MCF 10A (cell line): ENCODE measurements around the gene NFKBIZ. TPM values are rescaled to one million over a fixed set of nuclear protein-coding genes. Genes with fewer than 3 reads are reported as not detected.

Experiments
- BruUV-seq: library from RNA; stranded (reverse); fragments of 400-500 nt; replicated peaks from 2 replicates; lab custom pipeline; 2021; lab: Mats Ljungman, UMichigan
- CTCF ChIA-PET: fragments of 300-600 bp; sonication (Branson Sonifier 250); formaldehyde crosslinking; extraction: SDS; loops from one replicate; lab custom pipeline; 2021; ENCODE audit warnings: antibody characterized with exemption, inconsistent platforms; lab: Yijun Ruan, JAX
- POLR2A ChIA-PET: fragments of 300-600, 350-650 bp; sonication (Branson Sonifier 250); formaldehyde crosslinking; extraction: SDS; loops from one replicate; lab custom pipeline; 2020; ENCODE audit warnings: antibody characterized with exemption, inconsistent platforms; lab: Yijun Ruan, JAX
- DNase-seq: peaks from one replicate; pipeline ENCODE4 v3.0.0-alpha.2; 2018; ENCODE audit not compliant: unreplicated experiment
- H3K27ac Mint-ChIP-seq: one replicate; pipeline ENCODE4 v1.8.0; 2022; ENCODE audit warnings: mild to moderate bottlenecking, low read depth, mixed read lengths; ENCODE audit not compliant: unreplicated experiment
- H3K27me3 Mint-ChIP-seq: one replicate; pipeline ENCODE4 v1.8.0; 2022; ENCODE audit warnings: mixed read lengths; ENCODE audit not compliant: insufficient read depth, unreplicated experiment
- H3K36me3 Mint-ChIP-seq: one replicate; pipeline ENCODE4 v1.8.0; 2022; ENCODE audit warnings: mild to moderate bottlenecking, moderate library complexity, mixed read lengths; ENCODE audit not compliant: insufficient read depth, unreplicated experiment
- H3K4me1 Mint-ChIP-seq: one replicate; pipeline ENCODE4 v1.8.0; 2022; ENCODE audit warnings: mixed read lengths; ENCODE audit not compliant: insufficient read depth, unreplicated experiment
- H3K4me3 Mint-ChIP-seq: one replicate; pipeline ENCODE4 v1.8.0; 2022; ENCODE audit warnings: mild to moderate bottlenecking, moderate library complexity, mixed read lengths; ENCODE audit not compliant: unreplicated experiment
- H3K9me3 Mint-ChIP-seq: one replicate; pipeline ENCODE4 v1.8.0; 2022; ENCODE audit warnings: mixed read lengths; ENCODE audit not compliant: unreplicated experiment
- intact Hi-C: fragments of 100-400 bp; cut with micrococcal nuclease; formaldehyde crosslinking; loops from 2 replicates; pipeline ENCODE4 v1.14.1; 2022
- total RNA-seq: library from RNA; stranded (reverse); gene quantifications from 2 replicates; pipeline ENCODE4 v1.2.3, GENCODE V29; 2022
- TF ChIP-seq, protein P1 (sequence below): fragments of 200-600 bp; IDR thresholded peaks from one replicate; pipeline ENCODE4 v1.8.0; 2022; ENCODE audit warnings: antibody characterized with exemption, mild to moderate bottlenecking; ENCODE audit not compliant: unreplicated experiment

Gene NFKBIZ
- total RNA-seq, 1 experiment from 2014 or later = 58.8 TPM

DNA sequence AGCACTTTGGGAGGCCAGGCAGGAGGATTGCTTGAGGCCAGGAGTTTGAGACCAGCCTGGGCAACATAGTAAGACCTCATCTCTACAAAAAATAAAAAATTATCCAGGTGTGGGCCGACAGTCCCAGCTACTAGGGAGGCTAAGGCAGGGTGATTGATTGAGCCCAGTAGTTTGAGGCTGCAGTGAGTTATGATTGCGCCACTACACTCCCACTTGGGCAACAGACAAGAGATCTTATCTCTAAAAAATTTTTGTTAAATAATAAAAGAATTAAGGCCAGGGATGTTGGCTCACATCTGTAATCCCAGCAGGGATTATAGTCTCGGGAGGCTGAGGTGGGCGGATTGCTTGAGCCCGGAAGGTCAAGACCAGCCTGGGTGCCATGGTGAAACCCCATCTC lies 25.8 kb upstream of the NFKBIZ start:
- ChIA-PET POLR2A (interaction anchor here (1.0 to 2.2 kb wide), 3 partner anchors 26 to 214 kb away, joined by 3 to 18 read pairs (median 13); partner anchors contain the start of gene NFKBIZ), CTCF (interaction anchor here (0.6 to 3.4 kb wide), 9 partner anchors 9 to 420 kb away, joined by 3 to 40 read pairs (median 7); no protein-coding TSS in a partner anchor)
- peak; percentile 33 for DNase-seq
- Mint-ChIP-seq H3K36me3 (peaks cover 6% of the 10 kb centered on the region), H3K27ac (no peak overlapping the region), H3K27me3 (no peaks in the 10 kb centered on the region), H3K4me1 (peaks cover 11% of the 10 kb centered on the region), H3K9me3 (no peaks in the 10 kb centered on the region), H3K4me3 (no peak overlapping the region)
- BruUV-seq = no TSS peak
- intact Hi-C loops = no loop called here
- TF ChIP-seq, protein P1, sequence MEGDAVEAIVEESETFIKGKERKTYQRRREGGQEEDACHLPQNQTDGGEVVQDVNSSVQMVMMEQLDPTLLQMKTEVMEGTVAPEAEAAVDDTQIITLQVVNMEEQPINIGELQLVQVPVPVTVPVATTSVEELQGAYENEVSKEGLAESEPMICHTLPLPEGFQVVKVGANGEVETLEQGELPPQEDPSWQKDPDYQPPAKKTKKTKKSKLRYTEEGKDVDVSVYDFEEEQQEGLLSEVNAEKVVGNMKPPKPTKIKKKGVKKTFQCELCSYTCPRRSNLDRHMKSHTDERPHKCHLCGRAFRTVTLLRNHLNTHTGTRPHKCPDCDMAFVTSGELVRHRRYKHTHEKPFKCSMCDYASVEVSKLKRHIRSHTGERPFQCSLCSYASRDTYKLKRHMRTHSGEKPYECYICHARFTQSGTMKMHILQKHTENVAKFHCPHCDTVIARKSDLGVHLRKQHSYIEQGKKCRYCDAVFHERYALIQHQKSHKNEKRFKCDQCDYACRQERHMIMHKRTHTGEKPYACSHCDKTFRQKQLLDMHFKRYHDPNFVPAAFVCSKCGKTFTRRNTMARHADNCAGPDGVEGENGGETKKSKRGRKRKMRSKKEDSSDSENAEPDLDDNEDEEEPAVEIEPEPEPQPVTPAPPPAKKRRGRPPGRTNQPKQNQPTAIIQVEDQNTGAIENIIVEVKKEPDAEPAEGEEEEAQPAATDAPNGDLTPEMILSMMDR = no peak

DNA sequence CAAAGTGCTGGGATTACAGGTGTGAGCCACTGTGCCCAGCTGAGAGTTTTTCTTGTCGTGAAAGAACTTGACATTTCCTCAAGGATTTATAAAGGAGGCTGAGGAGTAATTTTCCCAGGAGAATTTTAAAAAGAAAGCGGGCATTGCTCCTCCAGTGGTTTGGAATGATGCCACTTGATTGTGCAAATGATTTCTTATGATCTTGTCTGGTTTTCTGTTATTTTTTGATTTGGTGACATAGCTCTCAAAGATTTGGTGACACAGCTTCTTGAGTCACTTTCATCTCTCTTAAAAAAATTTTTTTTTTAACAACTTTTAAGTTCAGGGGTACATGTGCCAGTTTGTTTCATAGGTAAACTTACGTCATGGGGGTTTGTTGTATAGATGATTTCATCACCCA lies 24.6 kb upstream of the NFKBIZ start:
- Mint-ChIP-seq H3K4me1 (peaks cover 19% of the 10 kb centered on the region), H3K4me3 (no peak overlapping the region), H3K27me3 (no peaks in the 10 kb centered on the region), H3K36me3 (peaks cover 12% of the 10 kb centered on the region), H3K27ac (no peak overlapping the region), H3K9me3 (no peaks in the 10 kb centered on the region)
- BruUV-seq = no TSS peak
- intact Hi-C loops = no loop called here
- ChIA-PET CTCF (interaction anchor here (0.6 to 2.7 kb wide), 10 partner anchors 11 to 400 kb away, joined by 3 to 12 read pairs (median 4); no protein-coding TSS in a partner anchor), POLR2A (interaction anchor here (0.6 to 1.9 kb wide), 4 partner anchors 25 to 401 kb away, joined by 4 to 18 read pairs (median 4); partner anchors contain the start of gene NFKBIZ)
- DNase-seq = peak; percentile 73
- TF ChIP-seq, protein P1 = no peak

DNA sequence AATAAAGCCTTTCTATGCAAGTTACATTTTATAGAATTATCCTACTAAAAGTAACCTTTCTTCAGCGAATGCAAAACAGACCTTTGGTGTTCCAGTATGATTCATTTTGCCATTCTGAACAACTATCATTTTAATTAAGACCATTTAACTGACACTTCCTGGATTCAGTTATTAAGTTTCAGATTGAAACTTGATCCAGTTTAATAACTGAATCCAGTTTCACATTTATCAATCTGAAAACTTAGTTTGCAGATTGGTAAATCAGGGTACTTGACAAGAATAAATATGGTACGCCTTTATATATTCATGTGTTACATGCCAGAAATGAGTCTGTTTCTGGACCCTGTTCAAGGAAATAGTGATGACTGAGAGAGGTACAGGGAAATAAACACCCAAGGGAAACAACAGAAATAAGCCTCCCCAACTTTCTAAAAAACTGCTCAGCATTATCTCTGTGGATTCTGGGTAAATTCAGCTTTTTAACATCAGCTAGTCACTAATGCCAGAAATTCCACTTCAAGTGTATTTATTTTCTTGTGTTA lies 23.3 kb upstream of the NFKBIZ start:
- intact Hi-C loops = no loop called here
- Mint-ChIP-seq H3K4me1 (peaks cover 19% of the 10 kb centered on the region), H3K9me3 (no peaks in the 10 kb centered on the region), H3K4me3 (peak overlapping the region; percentile 19), H3K27me3 (no peaks in the 10 kb centered on the region), H3K27ac (peak overlapping the region; percentile 86), H3K36me3 (peaks cover 12% of the 10 kb centered on the region)
- TF ChIP-seq, protein P1 = no peak
- DNase-seq = peak; percentile 34
- CTCF ChIA-PET = interaction anchor here (1.0 to 3.3 kb wide), 5 partner anchors 12 to 403 kb away, joined by 3 to 16 read pairs (median 10); partner anchors contain the start of gene NFKBIZ
- POLR2A ChIA-PET = interaction anchor here (1.5 to 6.6 kb wide), 6 partner anchors 8 to 304 kb away, joined by 5 to 121 read pairs (median 18); partner anchors contain the start of gene NFKBIZ
- no TSS peak for BruUV-seq
